Activated CD4-positive, alpha-beta T cell treated with anti-CD3 and anti-CD28 coated beads, Interleukin-2, amount 50 U/mL, for 24 hours (primary cell): Measurements from ENCODE around the gene CDH23.

ENCODE experiments used
- DNase-seq, 2 donors: peaks; one replicate each; pipeline ENCODE4 v3.0.0-alpha.2; 2020; ENCODE audit warnings: low read depth in 1 of 2, low spot score in 1 of 2

CDH23 gene

GRCh38 chr10:71392292-71392691 lies 4.4 kb upstream of the CDH23 start:
- no peak for DNase-seq

- no peak for DNase-seq
Observed at GRCh38 chr10:71392791-71393781, 3.6 kb upstream of the CDH23 start.

DNA sequence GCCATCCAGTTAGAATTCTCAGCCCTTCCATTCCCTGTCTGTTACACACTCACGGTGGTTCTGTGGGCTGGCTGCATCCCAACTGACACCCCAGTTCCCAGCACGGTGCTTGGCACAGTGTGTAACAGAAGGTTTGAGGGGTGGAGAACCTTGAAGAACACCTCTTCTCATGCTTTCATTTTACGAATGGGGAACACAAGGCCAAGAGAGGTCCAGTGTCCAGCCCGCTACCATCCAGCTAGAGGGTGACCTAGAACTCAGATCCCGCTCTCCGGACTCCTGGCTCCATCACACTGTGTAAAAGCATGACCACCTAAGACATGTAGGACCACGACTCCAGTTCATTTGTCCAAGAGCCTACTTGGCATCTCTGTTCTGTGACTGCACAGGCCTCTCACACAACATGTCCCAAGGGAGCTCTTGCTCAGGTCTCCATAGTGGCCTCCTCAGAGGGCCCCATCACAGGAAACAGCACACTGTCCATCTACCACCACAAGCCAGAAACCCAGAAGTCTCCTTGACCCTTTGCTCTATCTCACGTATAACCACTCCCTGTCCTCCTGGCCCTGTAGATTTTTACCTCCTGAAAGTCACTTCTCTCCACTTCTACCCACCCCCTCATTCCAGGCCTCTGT lies 2.8 kb upstream of the CDH23 start:
- no peak for DNase-seq

GRCh38 chr10:71394926-71395562 lies 1.7 kb upstream of the CDH23 start:
- DNase-seq = no peak

GRCh38 chr10:71395621-71396020 lies 1.1 kb upstream of the CDH23 start:
- DNase-seq = no peak

- DNase-seq = no peak
Observed at GRCh38 chr10:71396084-71396710, 523 bp upstream of the CDH23 start.

- no peak for DNase-seq
Observed at GRCh38 chr10:71397296-71398212, 834 bp downstream of the CDH23 start.

DNA sequence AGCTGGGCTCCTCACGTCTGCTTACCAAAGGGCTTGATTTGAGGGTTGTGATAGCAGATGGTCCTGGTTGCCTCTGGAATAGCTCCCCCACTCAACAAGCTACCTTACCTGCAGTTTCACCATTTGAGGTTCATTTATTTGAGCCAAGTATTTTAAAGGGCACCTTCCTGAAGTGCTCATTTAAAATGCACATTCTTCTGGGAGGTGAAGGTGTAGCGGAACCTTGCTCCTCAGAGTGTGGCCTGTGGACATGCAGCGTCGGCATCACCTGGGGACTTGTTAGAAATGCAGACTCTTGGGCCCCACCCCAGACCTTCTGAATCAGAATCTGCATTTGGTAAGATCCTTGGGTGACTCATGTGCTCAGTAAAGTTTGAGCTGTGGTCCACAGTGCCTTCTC lies 2.3 kb downstream of the CDH23 start:
- no peak for DNase-seq

DNA sequence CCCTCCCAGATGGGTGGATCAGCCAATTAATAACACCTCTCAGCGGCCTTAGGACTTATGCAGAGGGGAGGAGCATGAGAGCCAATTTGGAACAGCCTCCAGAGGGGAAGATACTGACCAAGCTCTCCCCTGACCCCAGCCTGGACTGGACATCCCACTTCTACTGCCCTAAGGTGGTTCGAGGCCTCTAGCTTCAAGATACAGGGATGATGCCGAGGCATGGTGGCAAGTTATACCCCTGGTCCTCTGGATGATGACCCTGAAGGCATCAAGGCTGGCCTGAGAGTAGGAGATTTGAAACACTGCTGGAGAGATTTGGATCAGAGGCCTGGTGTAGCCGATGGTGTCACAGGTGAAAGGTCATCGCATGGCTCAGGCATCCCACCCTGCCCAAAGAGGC lies 3.2 kb downstream of the CDH23 start:
- no peak for DNase-seq

DNA sequence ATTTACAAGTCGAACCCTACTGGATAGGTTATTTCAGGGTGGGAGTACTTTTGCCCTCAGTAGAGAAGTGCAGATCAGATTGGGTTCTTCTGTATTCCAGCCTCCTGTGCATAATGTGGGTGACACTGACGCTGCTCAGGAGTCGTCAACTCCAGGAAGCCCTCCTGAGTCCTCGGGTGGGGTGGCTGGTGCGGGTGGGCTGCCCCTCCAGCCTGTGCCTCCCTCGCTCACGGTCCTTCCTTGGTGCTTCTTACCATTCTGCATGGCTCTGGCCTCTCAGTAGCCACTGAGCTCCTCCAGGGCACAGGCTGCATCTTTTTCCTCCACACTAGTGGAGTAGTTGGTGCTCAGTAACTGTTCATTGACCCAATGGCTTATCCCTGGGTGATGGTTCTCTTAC lies 4.3 kb downstream of the CDH23 start:
- no peak for DNase-seq

- DNase-seq = no peak
Observed at GRCh38 chr10:71402005-71402404, 5.3 kb downstream of the CDH23 start.

DNA sequence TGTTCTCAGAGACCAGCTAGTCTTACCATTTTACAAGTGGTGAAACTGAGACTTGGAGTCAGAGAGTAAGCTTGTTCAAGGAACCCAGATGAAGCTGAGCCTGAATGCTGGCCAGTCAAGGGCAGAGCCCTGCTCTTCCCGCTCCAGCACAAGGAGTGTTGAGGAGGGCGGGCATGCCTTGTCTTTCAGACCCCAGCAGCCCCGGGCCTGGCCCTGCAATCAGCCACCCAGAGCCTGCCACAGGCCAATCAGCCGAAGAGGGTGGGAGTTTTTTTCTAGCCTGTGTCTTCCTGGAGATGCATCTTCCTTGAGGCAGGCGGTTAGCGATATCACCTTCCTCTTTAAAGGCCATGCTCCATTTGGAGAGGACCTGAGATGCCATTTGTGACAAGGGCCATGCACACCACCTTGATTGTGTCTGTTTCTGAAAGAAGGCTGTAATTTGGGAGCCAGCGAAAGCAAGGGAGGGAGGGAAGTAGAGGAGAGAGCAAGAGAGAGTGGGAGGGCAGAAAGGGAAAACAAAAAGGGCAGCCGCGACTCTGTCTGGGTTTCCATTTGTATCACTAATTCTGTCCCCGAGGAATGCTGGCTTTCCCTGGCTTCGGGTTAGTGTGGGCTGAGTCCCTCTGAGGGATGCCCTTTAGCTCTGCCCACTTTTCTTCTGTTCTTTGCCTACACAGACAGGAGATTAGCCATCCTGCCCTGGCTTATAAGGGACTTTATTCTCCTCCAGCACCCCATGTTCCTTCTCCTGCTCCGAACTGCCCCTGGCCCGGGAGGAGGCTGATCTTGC lies 8.0 kb downstream of the CDH23 start:
- DNase-seq = no peak

GRCh38 chr10:71406878-71407277 lies 10.2 kb downstream of the CDH23 start:
- DNase-seq = no peak

DNA sequence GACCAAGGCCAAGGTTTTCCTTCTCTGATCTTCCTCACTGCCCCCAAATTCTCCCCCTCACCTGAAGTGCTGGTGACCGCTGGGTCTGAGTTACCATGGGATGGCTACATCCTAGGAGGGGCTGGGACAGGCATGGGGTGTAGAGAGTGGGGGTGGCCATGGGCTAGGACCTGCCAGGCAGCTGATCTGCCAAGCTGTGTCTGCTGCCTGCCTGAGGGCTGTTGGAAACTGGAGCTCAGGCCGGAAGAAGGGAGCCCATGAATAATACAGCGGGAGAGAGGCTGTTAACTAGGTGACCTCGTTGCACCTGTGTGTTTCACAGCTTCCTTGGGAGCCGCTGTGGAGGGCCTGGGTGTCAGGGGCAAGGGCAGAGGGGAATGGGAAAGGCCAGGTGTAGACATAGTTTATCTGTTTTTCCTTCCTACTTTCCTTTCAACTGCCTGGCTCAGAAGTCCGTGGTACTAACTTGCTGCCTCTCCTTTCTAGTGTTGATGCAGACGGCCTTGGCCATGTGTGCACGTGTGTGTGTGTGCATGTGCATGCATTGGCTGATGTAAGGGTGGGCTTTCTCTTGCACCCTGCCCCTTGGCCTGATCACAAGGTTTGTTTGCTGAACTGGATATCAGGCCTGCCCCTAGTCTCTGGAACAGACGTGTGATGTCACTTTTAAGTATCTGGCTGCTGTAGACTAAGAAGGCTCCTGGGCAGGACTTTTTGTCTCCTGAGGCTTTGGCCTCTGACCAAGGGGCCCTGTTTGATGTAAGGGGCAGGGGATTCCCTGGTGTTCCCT lies 11.9 kb downstream of the CDH23 start:
- DNase-seq = no peak

DNA sequence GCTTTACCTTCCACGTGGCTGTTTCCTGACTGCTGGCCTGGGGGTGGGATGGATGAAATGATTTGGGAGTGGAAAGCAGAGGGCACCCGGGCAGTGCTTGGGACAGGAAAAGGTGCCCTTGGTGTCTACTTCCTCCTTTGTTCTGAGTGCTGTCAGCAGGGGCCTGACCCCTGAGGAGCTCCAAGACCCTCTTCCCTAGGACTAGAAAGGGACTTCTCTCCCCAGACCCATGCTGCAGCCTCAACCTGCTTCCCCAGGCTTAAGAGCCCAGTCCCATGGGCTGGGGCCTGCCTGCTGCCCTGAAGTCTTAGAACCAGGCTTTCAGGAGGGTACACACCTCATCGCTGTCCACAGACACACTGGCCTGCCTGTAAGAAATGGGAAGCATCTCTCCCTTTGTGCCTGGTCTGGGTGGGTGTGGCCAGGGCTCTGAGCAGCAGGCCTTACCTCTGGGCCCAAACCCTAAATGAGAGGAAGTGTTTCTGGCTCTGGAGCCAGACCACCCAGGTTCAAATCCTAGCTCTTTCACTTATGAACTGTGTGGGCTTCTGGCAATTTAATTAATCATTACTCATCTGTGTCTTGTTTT lies 12.9 kb downstream of the CDH23 start:
- no peak for DNase-seq

DNA sequence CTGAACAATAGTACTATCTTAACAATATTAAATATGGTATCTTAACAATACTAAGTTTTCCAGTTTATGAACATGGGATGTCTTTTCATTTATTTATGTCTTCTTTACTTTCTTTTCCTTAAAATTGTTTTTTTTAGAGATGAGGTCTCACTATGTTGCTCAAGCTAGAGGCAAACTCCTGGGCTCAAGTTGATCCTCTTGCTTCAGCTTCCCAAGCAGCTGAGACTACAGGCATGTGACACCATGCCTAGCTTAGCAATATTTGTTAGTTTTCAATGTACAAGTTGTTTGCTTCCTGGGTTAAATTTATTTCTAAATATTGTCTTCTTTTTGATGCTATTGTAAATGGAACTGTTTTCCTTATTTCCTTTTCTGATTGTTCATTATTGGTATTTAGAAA lies 16.9 kb downstream of the CDH23 start:
- no peak for DNase-seq

GRCh38 chr10:71414359-71414758 lies 17.6 kb downstream of the CDH23 start:
- DNase-seq = no peak

GRCh38 chr10:71419002-71419540 lies 22.4 kb downstream of the CDH23 start:
- no peak for DNase-seq
